Suppressor macrophage treated with lipopolysaccharide for 4 hours (primary cell): ENCODE data around the gene RAB3A.

Source experiments
- DNase-seq: peaks from one replicate; pipeline ENCODE4 v3.0.0-alpha.2; 2020

RAB3A gene, protein sequence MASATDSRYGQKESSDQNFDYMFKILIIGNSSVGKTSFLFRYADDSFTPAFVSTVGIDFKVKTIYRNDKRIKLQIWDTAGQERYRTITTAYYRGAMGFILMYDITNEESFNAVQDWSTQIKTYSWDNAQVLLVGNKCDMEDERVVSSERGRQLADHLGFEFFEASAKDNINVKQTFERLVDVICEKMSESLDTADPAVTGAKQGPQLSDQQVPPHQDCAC

DNA sequence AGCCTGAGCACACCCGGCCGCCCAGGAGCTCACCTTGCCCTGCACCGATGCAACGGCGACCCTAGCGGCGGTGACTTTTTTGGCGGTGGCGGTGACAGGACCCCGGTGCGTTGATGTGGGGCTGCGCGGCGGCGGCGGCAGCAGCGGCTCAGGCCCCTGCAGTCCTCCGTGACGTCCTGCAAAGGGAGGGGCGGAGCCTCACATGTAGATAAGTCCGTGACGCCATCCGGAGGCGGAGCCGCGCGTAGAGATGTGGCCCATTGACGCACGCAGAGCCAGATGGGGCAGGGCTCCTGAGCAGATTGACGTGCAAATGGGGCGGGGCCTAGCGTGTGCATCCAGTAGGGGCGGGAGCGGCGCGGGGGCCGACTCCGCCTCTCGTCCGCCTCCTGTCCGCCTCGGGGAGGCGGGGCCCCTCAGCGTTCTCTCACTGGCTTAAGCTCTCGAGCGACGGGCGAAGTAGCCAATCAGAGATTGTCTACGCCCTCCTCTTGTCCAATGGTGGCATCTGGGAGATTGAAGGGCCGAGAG is at the start of gene RAB3A:
Gene RAB3A, minus strand, starts transcription at position 180 of the 531 bp plus-strand sequence. CDS start 1,302 bp downstream, outside the sequence.
- peak; percentile 100 for DNase-seq

DNA sequence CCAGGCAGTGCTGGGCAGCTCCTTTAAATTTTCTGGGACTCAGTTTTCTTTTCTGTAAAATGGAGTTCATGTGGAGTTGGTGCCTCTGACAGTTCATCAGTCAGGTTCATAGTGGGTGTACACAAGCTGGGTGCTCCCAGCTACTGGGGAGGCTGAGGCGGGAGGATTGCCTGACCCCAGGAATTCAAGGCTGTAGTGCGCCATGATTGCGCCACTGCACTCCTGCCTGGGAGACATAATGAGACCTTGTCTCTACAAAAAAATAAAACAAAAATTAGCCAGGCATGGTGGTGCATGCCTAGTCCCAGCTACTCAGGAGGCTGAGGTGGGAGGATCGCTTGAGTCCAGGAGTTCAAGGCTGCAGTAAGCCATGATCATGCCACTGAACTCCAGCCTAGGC is 49.3 kb upstream of the RAB3A start:
- DNase-seq: no peak

GRCh38 chr19:18252370-18252717 is 48.5 kb upstream of the RAB3A start:
- DNase-seq: no peak

DNA sequence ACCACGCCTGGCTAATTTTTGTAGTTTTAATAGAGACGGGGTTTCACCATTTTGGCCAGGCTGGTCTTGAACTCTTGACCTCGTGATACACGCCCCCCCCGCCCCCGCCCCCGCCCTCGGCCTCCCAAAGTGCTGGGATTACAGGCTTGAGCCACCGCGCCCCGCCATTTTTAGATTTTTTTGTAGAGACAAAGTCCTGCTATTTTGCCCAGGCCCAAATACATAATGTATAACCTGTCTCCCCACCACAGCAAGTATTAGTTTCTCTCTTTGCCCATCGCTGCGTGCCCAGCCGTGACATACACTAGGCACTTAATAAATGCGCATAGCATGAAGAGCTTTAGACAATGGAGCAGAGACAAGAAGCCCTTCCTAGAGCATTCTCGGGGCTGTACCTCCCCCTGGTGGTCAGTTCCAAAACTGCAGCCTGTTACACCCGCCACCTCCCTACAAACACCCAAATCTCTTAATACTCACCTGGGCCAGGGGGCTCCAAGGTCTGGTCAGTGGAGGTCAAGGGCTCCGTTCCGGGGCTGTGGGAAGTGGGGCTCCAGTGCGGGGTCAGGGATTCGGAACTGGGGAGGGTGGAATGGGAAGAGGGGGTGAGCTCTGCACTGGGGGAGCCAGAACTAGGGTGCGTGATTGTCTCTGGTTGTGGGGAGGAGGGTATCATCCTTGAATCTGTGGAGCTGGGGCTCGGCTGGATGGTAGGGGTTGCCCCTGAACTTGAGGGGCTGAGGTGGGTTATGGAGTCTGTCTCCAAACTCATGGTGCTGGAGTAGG is 47.9 kb upstream of the RAB3A start:
- DNase-seq: peak; percentile 84

GRCh38 chr19:18249834-18250233 is 46.0 kb upstream of the RAB3A start:
- no peak for DNase-seq

GRCh38 chr19:18245297-18245696 is 41.5 kb upstream of the RAB3A start:
- no peak for DNase-seq

GRCh38 chr19:18239303-18239702 is 35.5 kb upstream of the RAB3A start:
- no peak for DNase-seq

DNA sequence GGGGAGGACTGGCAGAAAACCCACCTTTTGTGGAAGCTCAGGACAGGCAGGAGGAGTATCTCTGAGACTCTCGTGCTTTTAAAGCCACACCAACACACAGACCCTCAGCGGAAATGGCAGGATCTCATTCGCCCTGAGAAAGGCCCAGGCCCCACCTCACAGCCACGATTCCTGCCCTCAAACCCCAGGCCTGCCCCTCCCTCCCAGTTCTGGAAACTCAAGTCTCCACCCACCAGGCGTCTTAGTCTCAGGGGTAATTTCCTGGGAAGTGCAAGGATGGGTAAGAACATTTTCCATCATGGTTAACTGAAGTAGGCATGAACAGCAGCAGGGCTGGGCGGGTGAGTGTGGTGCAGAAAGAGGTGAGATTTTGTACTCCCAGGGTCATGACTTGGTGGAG is 30.4 kb upstream of the RAB3A start:
- no peak for DNase-seq

DNA sequence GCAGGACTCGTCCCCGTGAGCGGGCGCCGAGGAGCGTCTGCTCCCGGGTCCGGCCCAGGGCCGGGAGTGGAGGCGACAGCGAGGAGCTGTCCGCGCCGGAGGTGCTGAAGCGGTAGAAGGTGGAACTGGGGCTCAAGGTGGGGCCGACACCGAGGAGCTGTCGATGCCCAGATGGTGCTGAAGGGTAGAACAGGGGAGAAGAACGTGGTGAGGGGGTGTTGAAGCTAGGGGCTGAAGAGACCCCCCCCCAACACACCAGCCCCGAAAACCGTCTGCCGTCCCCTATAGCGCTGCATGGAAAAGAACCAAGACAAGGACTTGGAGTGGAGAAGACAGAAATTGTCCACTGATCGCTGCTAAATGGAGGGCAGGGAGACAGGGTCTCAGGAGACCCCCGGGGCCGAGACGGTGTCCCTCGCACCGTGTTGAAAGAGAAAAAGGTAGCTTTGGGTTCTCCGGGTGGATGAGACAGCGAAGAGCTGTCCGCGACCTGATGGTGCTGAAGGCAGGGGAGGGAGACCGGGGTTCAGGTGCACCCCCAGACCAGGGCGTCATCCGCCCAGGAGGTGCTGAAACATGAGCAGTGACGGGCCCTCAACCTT is 29.5 kb upstream of the RAB3A start:
- DNase-seq: peak; percentile 42

GRCh38 chr19:18232540-18233223 is 28.8 kb upstream of the RAB3A start:
- no peak for DNase-seq

- peak; percentile 31 for DNase-seq
Measured at GRCh38 chr19:18231775-18232174, 27.9 kb upstream of the RAB3A start.

DNA sequence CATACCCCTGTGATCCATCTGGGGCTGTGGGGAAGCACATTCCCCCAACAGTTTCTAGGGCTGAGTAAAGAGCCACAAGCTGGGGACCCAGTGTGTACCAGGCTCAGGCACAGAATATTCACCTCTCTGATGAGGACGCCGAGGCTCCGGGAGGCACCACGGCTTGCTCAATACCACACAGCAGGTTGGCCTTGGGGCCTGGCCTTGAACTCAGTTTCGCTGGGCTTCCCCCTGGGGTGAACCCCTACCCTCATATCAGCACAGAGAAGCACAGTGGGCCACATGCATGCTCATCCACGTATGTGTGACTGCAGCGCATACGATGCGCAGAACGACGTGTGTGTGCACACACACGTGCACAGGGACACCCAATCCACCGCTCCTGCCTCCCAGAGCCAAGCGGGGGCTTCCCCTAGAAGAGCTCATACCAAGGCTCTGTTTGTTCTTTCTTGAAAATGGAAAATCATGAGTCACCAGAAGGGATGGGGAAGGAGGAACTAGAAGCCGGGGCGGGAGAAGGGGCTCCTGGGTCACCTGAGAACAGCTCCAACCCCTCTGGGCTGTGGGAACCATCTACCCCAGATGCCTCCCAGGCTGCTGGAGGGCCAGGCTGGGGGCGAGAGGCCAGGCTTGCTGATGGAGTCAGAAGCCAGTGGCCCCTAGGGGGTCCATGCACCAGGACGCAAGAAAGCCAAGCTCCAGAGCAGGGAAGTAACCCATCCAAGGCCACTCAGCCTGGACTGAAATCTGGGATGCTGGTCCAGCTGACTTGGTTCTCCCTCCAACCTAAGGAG is 27.3 kb upstream of the RAB3A start:
- peak; percentile 62 for DNase-seq

DNA sequence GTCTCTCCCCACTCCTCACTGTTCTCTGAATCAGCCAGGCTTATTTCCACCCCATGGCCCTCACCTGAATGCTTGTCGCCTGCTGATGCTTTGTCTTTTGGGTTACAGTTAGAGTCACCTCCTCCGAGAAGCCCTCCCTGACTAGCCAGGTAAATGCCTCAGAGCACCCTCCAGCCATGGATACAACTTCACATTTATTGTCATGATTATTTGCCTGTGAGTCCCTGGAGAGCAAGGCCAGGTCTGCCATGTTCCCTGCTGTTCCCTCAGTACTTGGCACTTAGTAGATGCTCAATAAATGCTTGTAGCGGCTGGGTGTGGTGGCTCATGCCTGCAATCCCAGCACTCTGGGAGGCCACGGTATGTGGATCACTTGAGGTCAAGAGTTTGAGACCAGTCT is 26.1 kb upstream of the RAB3A start:
- no peak for DNase-seq

- no peak for DNase-seq
Measured at GRCh38 chr19:18229474-18229873, 25.6 kb upstream of the RAB3A start.

DNA sequence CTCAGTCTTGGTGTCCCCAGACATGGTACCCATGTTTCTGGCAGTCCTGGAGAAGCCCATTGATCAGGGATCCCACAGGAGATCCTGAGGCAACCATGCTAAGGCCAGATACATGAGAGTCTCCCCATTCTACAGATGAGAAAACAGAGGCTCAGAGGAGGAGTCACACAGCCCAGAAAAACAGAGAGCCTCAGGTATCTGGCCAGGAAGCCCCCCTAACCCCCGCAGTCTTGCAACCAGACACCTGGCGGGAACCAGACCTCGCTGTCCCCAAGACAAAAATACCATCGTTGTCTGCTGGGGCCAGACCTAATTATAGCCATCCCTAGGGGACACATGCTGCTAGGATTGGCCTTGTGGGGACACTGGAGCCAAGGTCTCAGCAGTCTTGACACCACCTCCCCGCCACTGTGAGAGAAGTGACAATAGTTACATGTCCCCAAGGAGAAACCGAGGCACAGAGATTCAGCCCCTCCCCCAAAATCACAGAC is 24.0 kb upstream of the RAB3A start:
- no peak for DNase-seq

DNA sequence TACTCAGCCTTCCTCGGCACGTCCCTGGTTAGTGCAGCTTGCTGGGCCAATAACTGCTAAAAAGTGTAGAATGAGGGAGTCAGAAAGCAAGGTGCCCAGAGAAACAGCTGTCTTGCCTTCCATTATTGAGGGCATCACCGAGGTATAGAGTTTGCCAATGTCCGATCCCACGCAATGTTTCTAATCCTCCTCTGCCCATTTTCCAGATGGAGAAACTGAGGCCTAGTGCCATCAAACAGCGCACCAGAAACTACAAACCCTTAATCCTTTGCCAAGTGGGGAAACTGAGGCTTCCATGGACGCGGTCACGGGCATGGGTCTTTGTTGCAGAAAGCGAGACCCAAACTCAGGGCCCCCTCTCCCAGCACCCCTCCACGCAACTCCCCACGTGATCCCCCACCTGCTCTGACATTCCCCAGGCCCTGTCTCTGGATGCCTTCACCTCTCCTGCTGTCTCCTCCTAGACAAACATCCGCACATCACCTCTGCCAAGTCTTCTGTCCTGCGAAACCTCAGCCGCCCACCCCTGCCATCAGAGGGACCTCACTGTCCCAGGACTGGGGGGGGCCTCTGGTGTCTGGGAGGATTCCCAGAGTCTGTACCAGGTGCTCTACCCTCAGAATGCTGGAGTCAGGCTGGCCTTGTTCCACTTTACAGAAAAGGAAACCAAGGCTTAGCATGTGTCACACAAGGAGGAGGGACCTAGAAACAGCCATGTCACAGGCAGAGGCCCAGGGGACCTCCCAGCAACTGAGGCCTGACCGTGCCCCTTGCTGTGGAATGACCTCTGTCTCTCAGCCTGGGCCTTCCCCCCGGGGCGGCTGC is 23.3 kb upstream of the RAB3A start:
- no peak for DNase-seq

GRCh38 chr19:18225702-18226468 is 22.0 kb upstream of the RAB3A start, which contains the start of gene PDE4C:
TSS of gene PDE4C (minus strand) at chr19:18226438. CDS start at chr19:18226415, 23 bp downstream.
- no peak for DNase-seq

- DNase-seq: no peak
Measured at GRCh38 chr19:18225355-18225701, 21.5 kb upstream of the RAB3A start.

GRCh38 chr19:18224525-18225354 is 20.9 kb upstream of the RAB3A start:
- DNase-seq: peak; percentile 99
